ENCODE data around the gene ARF3. TPM values are rescaled to one million over a fixed set of nuclear protein-coding genes. Genes with fewer than 3 reads are reported as not detected.
"Not testable (repeated sequence)": the region's sequence is repeated elsewhere in the genome, so short reads cannot be mapped to it uniquely, and the experiment has no call there.

Gene ARF3
- total RNA-seq, 1 donor from 2014 or later, result 138 TPM

DNA sequence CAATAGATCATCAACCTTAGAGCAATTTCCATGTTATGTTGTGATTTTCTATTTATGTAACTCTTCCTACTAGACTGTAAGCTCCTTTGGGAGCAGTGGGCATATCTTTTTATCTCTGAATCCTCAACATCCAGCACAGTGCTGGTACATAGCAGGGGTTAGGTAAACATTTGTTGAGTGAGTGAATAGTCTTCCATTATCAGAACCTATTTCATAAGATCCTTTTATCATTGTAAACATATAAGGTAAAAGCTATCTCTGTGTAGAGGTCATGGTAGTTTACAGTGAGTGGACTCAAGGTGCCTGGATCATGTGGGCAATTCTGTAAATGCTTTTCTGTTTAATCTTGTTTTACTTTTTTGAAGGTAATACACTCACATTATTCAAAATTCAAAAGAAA is 47.1 kb downstream of the ARF3 start:
- Mint-ChIP-seq H3K9me3 (ENCODE audit: unreplicated experiment) (no peaks in the 10 kb centered on the region), H3K4me3 (ENCODE audit: unreplicated experiment) (no peak overlapping the region), H3K27me3 (ENCODE audit: unreplicated experiment) (no peaks in the 10 kb centered on the region), H3K27ac (ENCODE audit: unreplicated experiment) (no peak overlapping the region), H3K36me3 (ENCODE audit: unreplicated experiment) (no peaks in the 10 kb centered on the region), H3K4me1 (ENCODE audit: unreplicated experiment) (no peaks in the 10 kb centered on the region)
- TF ChIP-seq, protein P1, sequence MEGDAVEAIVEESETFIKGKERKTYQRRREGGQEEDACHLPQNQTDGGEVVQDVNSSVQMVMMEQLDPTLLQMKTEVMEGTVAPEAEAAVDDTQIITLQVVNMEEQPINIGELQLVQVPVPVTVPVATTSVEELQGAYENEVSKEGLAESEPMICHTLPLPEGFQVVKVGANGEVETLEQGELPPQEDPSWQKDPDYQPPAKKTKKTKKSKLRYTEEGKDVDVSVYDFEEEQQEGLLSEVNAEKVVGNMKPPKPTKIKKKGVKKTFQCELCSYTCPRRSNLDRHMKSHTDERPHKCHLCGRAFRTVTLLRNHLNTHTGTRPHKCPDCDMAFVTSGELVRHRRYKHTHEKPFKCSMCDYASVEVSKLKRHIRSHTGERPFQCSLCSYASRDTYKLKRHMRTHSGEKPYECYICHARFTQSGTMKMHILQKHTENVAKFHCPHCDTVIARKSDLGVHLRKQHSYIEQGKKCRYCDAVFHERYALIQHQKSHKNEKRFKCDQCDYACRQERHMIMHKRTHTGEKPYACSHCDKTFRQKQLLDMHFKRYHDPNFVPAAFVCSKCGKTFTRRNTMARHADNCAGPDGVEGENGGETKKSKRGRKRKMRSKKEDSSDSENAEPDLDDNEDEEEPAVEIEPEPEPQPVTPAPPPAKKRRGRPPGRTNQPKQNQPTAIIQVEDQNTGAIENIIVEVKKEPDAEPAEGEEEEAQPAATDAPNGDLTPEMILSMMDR (IDR thresholded peaks at IDR 0.05), result no peak
- DNase-seq (ENCODE audit: extremely low spot score, unreplicated experiment), result no peak

DNA sequence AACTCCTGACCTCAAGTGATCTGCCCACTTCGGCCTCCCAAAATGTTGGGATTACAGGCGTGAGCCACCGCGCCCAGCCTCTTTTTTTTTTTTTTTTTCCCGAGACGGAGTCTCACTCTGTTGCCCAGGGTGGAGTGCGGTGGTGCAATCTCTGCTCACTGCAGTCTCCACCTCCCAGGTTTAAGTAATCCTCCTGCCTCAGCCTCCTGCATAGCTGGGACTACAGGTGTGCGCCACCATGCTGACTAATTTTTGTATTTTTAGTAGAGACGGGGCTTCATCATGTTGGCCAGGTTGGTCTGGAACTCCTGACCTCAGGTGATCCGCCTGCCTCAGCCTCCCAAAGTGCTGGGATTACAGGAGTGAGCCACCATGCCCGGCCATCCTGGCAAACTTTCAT is 47.6 kb downstream of the ARF3 start:
- H3K27ac Mint-ChIP-seq (ENCODE audit: unreplicated experiment); H3K9me3 Mint-ChIP-seq (ENCODE audit: unreplicated experiment): not testable (repeated sequence)

DNA sequence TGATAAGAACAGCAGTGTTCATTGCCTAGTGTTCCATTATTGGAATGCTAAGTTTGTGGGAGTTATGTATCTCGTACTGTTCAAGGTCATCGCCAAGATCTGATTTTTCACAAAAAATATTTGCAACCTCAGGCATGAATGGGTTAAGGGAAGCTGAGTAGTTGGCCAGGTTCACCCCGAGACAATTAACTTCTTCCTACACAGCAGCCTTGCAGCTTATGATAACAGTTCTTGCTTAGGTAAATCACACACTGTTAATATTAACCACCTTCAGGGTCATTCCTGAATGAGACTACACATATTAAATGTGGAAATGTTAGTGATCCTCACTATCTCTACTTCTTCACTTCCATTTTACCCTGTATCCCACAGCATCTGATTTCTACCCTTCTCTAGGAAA is 50.0 kb downstream of the ARF3 start:
- peaks cover 5% of the 10 kb centered on the region for H3K4me1 Mint-ChIP-seq (ENCODE audit: unreplicated experiment)
- H3K27me3 Mint-ChIP-seq (ENCODE audit: unreplicated experiment), result no peaks in the 10 kb centered on the region
- no peaks in the 10 kb centered on the region for H3K36me3 Mint-ChIP-seq (ENCODE audit: unreplicated experiment)
- DNase-seq (ENCODE audit: extremely low spot score, unreplicated experiment), result no peak
- H3K27ac Mint-ChIP-seq (ENCODE audit: unreplicated experiment), result no peak overlapping the region
- no peaks in the 10 kb centered on the region for H3K9me3 Mint-ChIP-seq (ENCODE audit: unreplicated experiment)
- TF ChIP-seq, protein P1 (IDR thresholded peaks at IDR 0.05), result no peak
- H3K4me3 Mint-ChIP-seq (ENCODE audit: unreplicated experiment), result no peak overlapping the region

More for the DNA sequence above, 47.6 kb downstream of the ARF3 start:
- H3K4me1 Mint-ChIP-seq (ENCODE audit: unreplicated experiment); H3K27me3 Mint-ChIP-seq (ENCODE audit: unreplicated experiment); DNase-seq (ENCODE audit: extremely low spot score, unreplicated experiment); H3K36me3 Mint-ChIP-seq (ENCODE audit: unreplicated experiment); H3K4me3 Mint-ChIP-seq (ENCODE audit: unreplicated experiment): not testable (repeated sequence)

DNA sequence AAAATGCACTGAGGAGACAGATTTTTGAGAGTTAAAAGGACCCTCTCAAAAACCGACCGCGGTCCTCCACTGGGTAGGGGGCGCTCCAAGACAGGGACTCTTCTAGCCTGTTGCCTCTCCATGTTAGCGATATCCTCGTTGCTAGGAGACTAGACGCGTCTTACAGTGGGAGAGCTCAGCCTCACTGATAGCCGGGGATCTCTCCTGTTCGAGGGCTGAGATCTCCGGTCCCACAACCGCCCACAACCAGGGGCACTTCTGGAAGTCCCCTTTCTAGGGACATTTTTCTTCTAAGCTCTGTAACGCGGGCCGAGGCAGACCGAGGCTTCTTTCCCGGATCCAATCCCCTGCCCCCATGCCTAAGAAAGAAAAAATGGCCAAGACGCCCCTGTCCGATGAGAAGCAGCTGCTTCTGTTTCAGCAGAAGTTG is 53.3 kb downstream of the ARF3 start:
- H3K36me3 Mint-ChIP-seq (ENCODE audit: unreplicated experiment), result no peaks in the 10 kb centered on the region
- TF ChIP-seq, protein P1 (IDR thresholded peaks at IDR 0.05), result peak; percentile 79
- no peaks in the 10 kb centered on the region for H3K27me3 Mint-ChIP-seq (ENCODE audit: unreplicated experiment)
- peak overlapping the region; percentile 80 for H3K4me3 Mint-ChIP-seq (ENCODE audit: unreplicated experiment)
- no peaks in the 10 kb centered on the region for H3K9me3 Mint-ChIP-seq (ENCODE audit: unreplicated experiment)
- DNase-seq (ENCODE audit: extremely low spot score, unreplicated experiment), result peak; percentile 94
- peaks cover 5% of the 10 kb centered on the region for H3K4me1 Mint-ChIP-seq (ENCODE audit: unreplicated experiment)
- H3K27ac Mint-ChIP-seq (ENCODE audit: unreplicated experiment), result no peak overlapping the region

DNA sequence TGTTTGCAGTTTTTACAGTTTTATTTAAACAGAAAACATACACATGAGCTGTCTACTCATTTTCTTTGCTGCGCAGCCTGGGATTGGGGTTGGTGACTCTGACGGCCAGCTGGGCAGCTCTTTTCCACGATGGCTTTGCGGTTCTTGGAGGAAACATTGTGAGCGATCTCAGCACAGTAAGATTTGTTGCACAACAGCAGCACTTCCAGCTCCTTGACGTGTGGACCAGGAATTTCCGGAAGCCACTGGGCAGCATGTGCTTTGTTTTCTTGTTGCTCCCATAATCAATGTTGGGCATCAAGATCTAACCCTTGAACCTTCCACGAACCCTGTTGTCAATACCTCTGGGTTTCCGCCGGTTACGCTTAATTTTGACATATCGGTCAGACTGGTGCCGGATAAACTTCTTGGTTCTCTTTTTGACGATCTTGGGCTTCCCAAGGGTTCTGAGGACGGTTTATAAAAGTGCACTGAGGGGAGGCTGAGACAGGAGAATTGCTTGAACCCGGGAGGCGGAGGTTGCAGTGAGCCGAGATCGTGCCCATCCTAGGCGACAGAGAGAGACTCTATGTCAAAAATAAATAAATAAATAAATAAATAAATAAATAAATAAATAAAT is 53.8 kb downstream of the ARF3 start:
- Mint-ChIP-seq H3K4me3 (ENCODE audit: unreplicated experiment) (peak overlapping the region; percentile 6), H3K36me3 (ENCODE audit: unreplicated experiment) (no peaks in the 10 kb centered on the region), H3K27me3 (ENCODE audit: unreplicated experiment) (peaks cover 3% of the 10 kb centered on the region), H3K27ac (ENCODE audit: unreplicated experiment) (no peak overlapping the region), H3K4me1 (ENCODE audit: unreplicated experiment) (peaks cover 5% of the 10 kb centered on the region), H3K9me3 (ENCODE audit: unreplicated experiment) (no peaks in the 10 kb centered on the region)
- TF ChIP-seq, protein P1 (IDR thresholded peaks at IDR 0.05), result no peak
- no peak for DNase-seq (ENCODE audit: extremely low spot score, unreplicated experiment)
